Astrocyte (in vitro differentiated cells and primary cell): ENCODE results near the gene DYNLT2.

Source experiments
- EZH2 ChIP-seq: IDR thresholded peaks from 2 replicates; pipeline ENCODE4 v1.6.1; 2012; ENCODE audit warnings: mild to moderate bottlenecking, low read length, inconsistent platforms; ENCODE audit not compliant: insufficient read depth
- TF ChIP-seq, protein P1 (sequence below): IDR thresholded peaks from 2 replicates; pipeline ENCODE4 v1.5.1; 2011; ENCODE audit warnings: low read depth, mild to moderate bottlenecking, inconsistent platforms, low read length, moderate library complexity; ENCODE audit not compliant: insufficient read depth

DNA sequence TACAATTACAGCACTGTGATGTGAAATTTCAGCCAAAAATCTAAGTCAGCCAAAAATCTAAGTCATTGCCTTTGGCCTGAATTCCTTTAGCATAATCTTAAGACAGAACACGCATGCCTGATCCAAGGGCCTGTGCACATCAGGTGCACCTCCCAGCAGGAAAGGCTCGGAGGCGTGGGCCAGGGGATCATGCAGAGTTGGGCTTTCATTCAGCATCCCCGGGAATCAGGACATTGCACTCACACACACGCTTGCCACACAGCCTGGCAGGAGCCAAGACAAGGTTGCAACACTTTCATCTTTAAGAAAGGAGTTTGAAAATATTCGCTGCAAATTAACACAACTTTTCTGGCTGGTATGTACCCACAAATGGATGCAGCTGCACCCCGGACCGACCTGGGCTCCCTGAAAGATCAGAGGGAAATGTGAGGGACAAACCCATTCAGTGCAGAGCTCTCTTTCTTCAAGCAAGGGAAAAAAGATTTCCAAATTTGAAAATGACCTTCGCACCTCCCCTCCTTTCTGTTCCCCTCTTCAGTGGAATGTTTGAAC lies 48.8 kb upstream of the DYNLT2 start:
- TF ChIP-seq, protein P1, sequence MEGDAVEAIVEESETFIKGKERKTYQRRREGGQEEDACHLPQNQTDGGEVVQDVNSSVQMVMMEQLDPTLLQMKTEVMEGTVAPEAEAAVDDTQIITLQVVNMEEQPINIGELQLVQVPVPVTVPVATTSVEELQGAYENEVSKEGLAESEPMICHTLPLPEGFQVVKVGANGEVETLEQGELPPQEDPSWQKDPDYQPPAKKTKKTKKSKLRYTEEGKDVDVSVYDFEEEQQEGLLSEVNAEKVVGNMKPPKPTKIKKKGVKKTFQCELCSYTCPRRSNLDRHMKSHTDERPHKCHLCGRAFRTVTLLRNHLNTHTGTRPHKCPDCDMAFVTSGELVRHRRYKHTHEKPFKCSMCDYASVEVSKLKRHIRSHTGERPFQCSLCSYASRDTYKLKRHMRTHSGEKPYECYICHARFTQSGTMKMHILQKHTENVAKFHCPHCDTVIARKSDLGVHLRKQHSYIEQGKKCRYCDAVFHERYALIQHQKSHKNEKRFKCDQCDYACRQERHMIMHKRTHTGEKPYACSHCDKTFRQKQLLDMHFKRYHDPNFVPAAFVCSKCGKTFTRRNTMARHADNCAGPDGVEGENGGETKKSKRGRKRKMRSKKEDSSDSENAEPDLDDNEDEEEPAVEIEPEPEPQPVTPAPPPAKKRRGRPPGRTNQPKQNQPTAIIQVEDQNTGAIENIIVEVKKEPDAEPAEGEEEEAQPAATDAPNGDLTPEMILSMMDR: no peak
- TF ChIP-seq EZH2: no peak
